HL-60 (cell line): ENCODE data around the gene IFT43.

Source experiments
- POLR2AphosphoS5 ChIP-seq: IDR thresholded peaks from 2 replicates; pipeline ENCODE4 v1.6.1; 2012; ENCODE audit warnings: low read depth
- TF ChIP-seq, protein P1 (sequence below): IDR thresholded peaks from one replicate; pipeline ENCODE4 v1.5.1; 2011; ENCODE audit warnings: low read length, control low read depth, inconsistent platforms; ENCODE audit not compliant: insufficient read depth

DNA sequence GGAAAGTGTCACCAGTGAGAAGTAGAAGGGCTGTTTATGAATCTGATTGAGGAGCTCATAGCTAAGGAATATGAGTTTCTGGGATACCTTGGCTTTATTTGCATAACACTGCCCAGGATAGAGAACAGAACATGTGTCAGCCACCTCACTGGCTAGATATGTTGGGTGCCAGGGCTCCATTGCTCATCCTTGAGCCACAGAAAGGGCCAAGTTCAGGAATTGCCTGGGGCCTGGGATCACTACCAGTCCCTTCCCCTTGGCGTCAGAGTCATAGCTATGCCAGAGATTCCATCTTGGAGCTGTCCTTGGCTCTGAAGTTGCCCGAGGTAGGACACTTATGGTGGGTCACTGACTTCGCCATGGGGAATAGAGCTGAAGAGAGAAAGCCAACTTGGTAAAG is 49.0 kb downstream of the IFT43 start:
- TF ChIP-seq POLR2AphosphoS5 = no peak
- TF ChIP-seq, protein P1, sequence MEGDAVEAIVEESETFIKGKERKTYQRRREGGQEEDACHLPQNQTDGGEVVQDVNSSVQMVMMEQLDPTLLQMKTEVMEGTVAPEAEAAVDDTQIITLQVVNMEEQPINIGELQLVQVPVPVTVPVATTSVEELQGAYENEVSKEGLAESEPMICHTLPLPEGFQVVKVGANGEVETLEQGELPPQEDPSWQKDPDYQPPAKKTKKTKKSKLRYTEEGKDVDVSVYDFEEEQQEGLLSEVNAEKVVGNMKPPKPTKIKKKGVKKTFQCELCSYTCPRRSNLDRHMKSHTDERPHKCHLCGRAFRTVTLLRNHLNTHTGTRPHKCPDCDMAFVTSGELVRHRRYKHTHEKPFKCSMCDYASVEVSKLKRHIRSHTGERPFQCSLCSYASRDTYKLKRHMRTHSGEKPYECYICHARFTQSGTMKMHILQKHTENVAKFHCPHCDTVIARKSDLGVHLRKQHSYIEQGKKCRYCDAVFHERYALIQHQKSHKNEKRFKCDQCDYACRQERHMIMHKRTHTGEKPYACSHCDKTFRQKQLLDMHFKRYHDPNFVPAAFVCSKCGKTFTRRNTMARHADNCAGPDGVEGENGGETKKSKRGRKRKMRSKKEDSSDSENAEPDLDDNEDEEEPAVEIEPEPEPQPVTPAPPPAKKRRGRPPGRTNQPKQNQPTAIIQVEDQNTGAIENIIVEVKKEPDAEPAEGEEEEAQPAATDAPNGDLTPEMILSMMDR = no peak
